Measurements from ENCODE around the gene SLC26A4. TPM values are rescaled to one million over a fixed set of nuclear protein-coding genes. Genes with fewer than 3 reads are reported as not detected.
A peak's percentile ranks its signal among the peaks of the same experiment; 100 is the strongest.

SLC26A4 gene
- total and polyA plus RNA-seq, 9 of the 15 experiments (the other 6 are each of a cell fraction or from before 2014, with no cell fraction given), result 0.09 to 1.2 (median 0.33) TPM

DNA sequence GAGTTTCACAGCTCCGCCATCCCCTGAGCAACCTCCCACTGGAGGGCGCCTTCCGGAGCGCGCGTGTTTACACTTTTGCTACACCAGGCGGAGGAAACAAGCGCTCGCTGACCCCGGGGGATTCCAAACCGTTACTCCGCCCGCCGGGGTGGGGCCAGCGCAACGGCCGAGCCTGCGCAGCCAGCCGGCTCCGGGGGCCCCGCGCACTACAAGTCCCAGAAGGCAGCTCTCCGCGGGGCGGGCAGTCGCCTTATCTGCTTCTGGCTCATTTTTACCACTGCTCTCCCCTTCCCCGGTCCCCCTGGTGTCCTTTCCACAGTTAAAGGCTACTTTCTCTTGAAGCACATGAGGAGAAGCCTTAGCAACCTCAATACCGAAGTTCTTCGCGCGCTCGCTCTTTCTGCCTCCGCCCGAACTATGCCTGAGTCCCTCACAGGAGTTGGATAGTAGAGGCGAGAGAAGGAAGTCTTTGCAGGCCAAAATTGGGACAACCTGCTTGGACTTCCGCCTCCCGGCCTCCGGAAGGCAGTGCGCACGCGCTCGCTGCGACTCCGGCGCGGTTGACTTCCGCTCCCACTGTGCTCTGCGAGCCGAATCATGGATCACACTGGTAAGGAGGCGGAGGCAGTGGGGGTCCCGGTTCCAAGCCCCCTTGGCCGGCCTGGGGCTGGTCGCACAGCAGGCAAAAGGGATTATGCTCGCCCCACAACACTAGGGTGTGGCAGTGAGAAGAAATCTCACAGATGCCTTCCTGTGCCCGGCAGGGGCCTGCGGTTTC lies 83.1 kb downstream of the SLC26A4 start, which contains the start of gene CBLL1 (continued):
- TF ChIP-seq, protein P1, sequence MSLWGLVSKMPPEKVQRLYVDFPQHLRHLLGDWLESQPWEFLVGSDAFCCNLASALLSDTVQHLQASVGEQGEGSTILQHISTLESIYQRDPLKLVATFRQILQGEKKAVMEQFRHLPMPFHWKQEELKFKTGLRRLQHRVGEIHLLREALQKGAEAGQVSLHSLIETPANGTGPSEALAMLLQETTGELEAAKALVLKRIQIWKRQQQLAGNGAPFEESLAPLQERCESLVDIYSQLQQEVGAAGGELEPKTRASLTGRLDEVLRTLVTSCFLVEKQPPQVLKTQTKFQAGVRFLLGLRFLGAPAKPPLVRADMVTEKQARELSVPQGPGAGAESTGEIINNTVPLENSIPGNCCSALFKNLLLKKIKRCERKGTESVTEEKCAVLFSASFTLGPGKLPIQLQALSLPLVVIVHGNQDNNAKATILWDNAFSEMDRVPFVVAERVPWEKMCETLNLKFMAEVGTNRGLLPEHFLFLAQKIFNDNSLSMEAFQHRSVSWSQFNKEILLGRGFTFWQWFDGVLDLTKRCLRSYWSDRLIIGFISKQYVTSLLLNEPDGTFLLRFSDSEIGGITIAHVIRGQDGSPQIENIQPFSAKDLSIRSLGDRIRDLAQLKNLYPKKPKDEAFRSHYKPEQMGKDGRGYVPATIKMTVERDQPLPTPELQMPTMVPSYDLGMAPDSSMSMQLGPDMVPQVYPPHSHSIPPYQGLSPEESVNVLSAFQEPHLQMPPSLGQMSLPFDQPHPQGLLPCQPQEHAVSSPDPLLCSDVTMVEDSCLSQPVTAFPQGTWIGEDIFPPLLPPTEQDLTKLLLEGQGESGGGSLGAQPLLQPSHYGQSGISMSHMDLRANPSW (CRISPR knock-in tag; IDR thresholded peaks at IDR 0.05), result no peak; the same call in 1 of the 2 replicates
- TF ChIP-seq FOS (IDR thresholded peaks at IDR 0.05; ENCODE audit: extremely low read depth, insufficient read length), result no peak
- TF ChIP-seq SMAD4 (CRISPR knock-in tag; conservative IDR thresholded peaks at IDR 0.05), result peak; percentile 88
- no peak for TF ChIP-seq ZNF133 (CRISPR knock-in tag; IDR thresholded peaks at IDR 0.05)
- no peak for TF ChIP-seq IRF2 (CRISPR knock-in tag; IDR thresholded peaks at IDR 0.05)
- TF ChIP-seq, protein P2, sequence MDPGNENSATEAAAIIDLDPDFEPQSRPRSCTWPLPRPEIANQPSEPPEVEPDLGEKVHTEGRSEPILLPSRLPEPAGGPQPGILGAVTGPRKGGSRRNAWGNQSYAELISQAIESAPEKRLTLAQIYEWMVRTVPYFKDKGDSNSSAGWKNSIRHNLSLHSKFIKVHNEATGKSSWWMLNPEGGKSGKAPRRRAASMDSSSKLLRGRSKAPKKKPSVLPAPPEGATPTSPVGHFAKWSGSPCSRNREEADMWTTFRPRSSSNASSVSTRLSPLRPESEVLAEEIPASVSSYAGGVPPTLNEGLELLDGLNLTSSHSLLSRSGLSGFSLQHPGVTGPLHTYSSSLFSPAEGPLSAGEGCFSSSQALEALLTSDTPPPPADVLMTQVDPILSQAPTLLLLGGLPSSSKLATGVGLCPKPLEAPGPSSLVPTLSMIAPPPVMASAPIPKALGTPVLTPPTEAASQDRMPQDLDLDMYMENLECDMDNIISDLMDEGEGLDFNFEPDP (CRISPR knock-in tag; IDR thresholded peaks at IDR 0.05), result no peak
- TF ChIP-seq PRPF4 (IDR thresholded peaks at IDR 0.05; ENCODE audit: insufficient read depth, low read depth, low read length, poor library complexity, severe bottlenecking), result peak; percentile 43
- 0 out of 2 replicates have a peak, but pooled peaks have one; percentile 69 for TF ChIP-seq PHF21A (IDR thresholded peaks at IDR 0.05; ENCODE audit: borderline replicate concordance, low read depth)
- no peak for TF ChIP-seq MTA2 (IDR thresholded peaks at IDR 0.05; ENCODE audit: low read depth)
- TF ChIP-seq SAFB (IDR thresholded peaks at IDR 0.05; ENCODE audit: borderline replicate concordance, low read depth, low read length), result peak; percentile 93
- TF ChIP-seq, protein P3, sequence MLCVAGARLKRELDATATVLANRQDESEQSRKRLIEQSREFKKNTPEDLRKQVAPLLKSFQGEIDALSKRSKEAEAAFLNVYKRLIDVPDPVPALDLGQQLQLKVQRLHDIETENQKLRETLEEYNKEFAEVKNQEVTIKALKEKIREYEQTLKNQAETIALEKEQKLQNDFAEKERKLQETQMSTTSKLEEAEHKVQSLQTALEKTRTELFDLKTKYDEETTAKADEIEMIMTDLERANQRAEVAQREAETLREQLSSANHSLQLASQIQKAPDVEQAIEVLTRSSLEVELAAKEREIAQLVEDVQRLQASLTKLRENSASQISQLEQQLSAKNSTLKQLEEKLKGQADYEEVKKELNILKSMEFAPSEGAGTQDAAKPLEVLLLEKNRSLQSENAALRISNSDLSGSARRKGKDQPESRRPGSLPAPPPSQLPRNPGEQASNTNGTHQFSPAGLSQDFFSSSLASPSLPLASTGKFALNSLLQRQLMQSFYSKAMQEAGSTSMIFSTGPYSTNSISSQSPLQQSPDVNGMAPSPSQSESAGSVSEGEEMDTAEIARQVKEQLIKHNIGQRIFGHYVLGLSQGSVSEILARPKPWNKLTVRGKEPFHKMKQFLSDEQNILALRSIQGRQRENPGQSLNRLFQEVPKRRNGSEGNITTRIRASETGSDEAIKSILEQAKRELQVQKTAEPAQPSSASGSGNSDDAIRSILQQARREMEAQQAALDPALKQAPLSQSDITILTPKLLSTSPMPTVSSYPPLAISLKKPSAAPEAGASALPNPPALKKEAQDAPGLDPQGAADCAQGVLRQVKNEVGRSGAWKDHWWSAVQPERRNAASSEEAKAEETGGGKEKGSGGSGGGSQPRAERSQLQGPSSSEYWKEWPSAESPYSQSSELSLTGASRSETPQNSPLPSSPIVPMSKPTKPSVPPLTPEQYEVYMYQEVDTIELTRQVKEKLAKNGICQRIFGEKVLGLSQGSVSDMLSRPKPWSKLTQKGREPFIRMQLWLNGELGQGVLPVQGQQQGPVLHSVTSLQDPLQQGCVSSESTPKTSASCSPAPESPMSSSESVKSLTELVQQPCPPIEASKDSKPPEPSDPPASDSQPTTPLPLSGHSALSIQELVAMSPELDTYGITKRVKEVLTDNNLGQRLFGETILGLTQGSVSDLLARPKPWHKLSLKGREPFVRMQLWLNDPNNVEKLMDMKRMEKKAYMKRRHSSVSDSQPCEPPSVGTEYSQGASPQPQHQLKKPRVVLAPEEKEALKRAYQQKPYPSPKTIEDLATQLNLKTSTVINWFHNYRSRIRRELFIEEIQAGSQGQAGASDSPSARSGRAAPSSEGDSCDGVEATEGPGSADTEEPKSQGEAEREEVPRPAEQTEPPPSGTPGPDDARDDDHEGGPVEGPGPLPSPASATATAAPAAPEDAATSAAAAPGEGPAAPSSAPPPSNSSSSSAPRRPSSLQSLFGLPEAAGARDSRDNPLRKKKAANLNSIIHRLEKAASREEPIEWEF (CRISPR knock-in tag; IDR thresholded peaks at IDR 0.05), result no peak
- peak in 1 of 2 experiments; percentile 88; a peak in 1 of 4 replicates for TF ChIP-seq HDAC1 (IDR thresholded peaks at IDR 0.05)
- TF ChIP-seq CBFB (CRISPR knock-in tag; IDR thresholded peaks at IDR 0.05), result no peak; the same call in 1 of the 2 replicates
- TF ChIP-seq PTBP1 (IDR thresholded peaks at IDR 0.05; ENCODE audit: low read depth, low read length), result 0 out of 2 replicates have a peak, but pooled peaks have one; percentile 9
- TF ChIP-seq CBX1 (IDR thresholded peaks at IDR 0.05; ENCODE audit: low read depth), result peak; percentile 3; the same call in 1 of the 2 replicates
- TF ChIP-seq NR1H2 (CRISPR knock-in tag; IDR thresholded peaks at IDR 0.05), result peak; percentile 59
- TF ChIP-seq, protein P4, sequence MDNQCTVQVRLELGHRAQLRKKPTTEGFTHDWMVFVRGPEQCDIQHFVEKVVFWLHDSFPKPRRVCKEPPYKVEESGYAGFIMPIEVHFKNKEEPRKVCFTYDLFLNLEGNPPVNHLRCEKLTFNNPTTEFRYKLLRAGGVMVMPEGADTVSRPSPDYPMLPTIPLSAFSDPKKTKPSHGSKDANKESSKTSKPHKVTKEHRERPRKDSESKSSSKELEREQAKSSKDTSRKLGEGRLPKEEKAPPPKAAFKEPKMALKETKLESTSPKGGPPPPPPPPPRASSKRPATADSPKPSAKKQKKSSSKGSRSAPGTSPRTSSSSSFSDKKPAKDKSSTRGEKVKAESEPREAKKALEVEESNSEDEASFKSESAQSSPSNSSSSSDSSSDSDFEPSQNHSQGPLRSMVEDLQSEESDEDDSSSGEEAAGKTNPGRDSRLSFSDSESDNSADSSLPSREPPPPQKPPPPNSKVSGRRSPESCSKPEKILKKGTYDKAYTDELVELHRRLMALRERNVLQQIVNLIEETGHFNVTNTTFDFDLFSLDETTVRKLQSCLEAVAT (IDR thresholded peaks at IDR 0.05), result peak; percentile 72 to 95
